GM18505 (cell line): ENCODE results near the gene NDST1.
A peak's percentile ranks its signal among the peaks of the same experiment; 100 is the strongest.

Experiments
- ATAC-seq: cut with Tn5 transposase; IDR thresholded peaks from one replicate; pipeline ENCODE4 v1.9.1; 2021; ENCODE audit not compliant: unreplicated experiment
- POLR2A ChIP-seq: IDR thresholded peaks from 4 replicates; pipeline ENCODE4 v1.6.1; 2011; ENCODE audit warnings: borderline replicate concordance; ENCODE audit not compliant: insufficient read depth, insufficient read length; ENCODE audit errors: extremely low read depth

The NDST1 gene

DNA sequence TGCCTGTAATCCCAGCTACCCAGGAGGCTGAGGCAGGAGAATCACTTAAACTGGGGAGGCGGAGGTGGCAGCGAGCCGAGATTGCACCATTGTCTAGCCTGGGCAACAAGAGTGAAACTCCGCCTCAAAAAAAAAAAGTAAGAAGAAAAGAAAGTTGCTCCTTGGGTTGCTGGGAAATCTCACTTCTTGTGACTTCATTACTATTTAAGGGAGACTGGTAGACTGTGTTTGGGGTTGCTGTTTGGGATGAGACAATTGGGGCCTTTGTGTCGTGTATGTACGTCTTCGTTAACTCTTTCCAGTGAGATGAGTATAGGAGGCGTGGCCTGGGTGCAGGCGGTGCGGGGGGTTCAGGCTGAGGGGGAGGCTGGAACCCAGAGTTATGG, 11.6 kb downstream of the NDST1 start:
- TF ChIP-seq POLR2A, result no peak
- no peak for ATAC-seq

DNA sequence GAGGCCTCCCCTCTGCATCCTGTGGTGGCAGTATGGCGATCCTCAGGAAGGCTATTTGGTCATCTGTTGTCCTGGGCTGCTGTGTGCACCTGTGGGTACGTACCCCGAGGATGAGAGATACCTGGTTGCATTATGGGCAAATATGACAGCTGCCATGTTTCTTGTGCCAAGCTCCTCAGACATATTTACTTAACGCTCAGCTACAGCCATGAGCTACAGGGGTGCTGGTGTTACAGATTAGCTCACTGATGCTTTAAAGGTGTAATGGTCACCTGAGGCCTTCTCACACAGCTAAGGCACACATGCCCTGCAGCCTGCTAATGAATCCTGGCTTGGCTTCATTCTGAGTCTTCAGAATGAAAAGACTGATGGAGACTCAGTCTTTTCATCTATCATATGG, 12.0 kb downstream of the NDST1 start:
- no peak for ATAC-seq
- TF ChIP-seq POLR2A, result no peak

DNA sequence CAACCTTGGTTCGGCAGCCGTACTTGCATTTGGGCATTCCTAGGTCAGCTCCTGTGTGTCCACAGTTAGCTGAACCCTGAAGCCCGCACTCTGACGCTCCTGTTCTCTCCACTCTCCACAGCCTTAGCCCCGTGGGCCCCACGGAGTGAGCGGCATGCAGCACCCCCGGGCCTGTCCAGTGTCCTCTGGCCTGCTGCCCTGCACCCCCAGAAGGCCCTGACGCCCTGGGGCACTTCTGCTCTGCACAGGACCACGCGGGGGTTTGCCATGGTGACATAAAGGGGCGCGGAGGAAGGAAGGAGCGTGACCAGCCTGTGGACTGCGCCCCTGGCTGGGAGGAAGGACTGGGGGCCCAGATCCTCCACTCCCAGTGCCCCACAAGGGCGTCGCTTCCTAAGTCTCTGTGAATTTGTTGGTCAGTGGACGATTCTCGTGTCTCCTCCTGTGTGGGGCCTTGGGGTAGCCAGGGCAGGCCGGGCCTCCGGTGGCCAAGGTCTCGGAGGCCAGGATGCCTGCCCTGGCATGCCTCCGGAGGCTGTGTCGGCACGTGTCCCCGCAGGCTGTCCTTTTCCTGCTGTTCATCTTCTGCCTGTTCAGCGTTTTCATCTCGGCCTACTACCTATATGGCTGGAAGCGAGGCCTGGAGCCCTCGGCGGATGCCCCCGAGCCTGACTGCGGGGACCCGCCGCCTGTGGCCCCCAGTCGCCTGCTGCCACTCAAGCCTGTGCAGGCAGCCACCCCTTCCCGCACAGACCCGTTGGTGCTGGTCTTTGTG, 13.0 kb downstream of the NDST1 start:
- TF ChIP-seq POLR2A, result no peak
- no peak for ATAC-seq

DNA sequence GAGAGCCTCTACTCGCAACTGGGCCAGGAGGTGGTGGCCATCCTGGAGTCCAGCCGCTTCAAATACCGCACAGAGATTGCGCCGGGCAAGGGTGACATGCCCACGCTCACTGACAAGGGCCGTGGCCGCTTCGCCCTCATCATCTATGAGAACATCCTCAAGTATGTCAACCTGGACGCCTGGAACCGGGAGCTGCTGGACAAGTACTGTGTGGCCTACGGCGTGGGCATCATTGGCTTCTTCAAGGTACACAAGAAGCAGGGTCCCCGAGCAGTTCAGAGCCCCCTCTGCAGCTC, 13.5 kb downstream of the NDST1 start:
- TF ChIP-seq POLR2A, result no peak
- ATAC-seq, result no peak

DNA sequence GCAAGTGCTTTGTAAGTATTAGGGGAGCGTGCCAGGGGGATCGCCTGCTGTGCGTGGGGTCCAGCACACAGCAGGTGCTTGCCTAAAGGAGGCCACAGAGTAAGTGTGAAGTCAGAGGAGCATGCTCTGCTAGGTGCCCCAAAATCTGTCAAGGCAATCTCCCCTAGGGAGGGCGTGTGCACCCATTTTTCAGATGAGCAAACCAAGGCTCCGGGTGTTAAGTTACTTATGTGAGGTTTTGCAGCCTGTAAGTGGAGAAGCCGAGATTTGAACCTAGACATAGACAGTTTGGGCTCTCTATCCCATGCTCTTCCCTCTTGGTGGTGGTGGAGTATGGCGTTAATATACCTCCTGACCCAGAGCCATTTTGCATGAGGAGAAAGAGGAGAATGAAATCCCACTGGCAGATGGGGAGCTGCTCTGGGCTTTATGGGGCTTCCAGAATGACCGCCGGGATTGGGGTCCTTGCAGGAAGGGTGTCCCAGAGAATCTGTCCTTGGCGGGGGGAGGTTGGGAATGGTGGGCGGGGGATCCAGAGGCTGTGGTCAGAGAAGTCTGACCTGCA, 14.1 kb downstream of the NDST1 start:
- no peak for ATAC-seq
- TF ChIP-seq POLR2A, result no peak

DNA sequence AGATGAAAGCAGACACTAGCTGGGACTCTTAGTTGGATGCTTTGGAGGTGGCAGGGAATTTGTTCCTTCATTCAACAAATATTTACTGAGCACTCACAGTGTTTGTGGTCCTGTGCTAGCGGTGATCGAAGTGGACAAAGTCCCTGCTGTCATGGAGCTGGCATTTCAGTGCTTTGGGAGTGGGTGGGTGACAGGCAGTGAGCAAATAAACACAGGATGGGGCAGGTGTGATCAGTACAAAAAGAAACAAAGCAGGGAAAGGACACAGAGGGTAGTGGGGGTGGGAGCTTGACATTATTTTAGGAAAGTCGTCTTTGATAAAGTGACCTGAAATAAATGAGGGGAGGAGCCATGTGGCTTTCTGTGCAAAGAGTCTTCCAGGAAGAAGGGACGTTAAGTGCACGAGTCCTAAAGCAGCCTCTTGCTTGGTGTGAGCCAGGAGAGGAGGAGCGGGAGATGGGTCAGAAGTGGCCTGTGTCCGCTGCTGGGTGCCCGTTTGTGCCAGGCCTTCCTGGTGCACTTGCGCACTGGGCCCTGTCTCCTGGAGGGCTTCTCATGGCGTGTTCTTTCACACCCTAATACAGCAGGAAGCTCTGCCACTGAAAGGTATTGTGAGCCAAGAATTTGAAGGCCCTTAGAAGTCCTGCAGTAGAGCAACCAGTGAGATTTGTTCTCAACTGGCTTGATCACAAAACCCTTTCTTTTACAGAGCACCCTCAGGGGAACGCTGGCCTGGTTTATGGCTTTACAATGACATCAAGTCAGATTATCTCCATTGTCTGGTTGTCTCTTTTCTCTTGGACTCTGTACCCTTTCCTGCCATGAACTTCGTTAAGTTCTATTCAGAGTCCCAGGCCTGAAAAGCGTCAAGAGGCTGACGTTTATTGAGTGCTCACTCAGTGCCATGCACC, 14.8 kb downstream of the NDST1 start:
- no peak for TF ChIP-seq POLR2A
- ATAC-seq, result no peak

DNA sequence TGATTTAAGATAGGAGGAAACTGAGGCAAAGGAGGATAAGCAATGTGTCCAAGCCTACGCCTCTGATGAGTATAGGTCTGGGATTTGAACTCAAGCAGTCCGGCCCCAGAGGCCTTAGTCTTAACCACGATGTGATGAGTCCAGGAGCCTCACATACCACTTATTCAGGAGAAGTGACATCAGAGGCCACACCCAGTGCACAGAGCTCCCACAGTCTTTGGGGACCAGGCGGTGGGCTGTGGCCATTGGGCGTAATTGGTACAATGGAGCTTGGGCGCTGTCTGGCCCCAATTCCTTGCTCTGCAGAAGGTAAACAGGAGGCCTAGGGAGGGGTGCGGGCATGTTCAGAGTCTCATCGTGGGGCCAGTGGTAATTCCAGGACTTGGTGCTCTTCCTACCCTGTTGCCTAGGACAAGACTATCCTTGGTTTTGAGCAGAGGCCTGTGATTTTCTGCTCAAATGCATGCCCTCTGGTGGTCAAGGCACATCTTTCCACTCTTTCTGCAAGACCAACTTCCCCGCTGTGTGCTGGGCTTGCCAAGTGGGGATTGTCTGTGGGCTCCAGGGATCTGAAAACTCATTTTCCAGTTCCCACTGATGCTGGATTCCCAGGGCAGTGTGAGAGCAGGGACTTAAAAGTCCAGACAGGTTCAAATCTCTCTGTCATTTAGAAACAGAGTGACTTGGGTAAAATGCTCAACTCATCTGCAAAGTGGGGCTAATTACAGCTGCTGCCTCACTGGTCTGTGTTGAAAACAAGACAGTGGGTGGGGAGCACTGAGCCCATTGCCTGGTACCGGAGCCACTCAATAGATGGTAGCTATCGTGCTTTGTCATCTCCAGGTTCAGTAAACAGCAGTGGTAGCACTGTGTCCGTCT, 15.8 kb downstream of the NDST1 start:
- ATAC-seq, result peak; percentile 50
- TF ChIP-seq POLR2A, result no peak

DNA sequence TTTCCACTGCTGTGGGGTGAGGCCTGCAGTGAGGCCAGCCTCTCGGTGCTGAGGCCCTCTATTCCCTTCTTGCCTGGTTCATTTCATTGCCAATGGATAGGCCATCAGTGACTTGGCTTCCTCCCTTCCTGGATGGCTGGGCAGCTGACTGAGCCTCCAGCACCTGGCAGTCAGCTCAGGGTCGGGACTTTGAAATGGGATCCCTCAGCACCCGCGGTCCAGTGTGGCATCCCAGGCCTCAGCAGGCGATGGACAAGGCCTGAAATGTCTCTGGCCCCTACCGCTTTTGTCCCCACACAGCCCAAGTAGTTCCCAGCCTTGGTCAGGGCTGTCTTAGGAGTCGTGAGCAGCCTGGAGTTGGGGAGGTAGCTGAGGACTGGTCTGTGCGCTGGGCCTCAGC, 17.2 kb downstream of the NDST1 start:
- no peak for TF ChIP-seq POLR2A
- no peak for ATAC-seq

DNA sequence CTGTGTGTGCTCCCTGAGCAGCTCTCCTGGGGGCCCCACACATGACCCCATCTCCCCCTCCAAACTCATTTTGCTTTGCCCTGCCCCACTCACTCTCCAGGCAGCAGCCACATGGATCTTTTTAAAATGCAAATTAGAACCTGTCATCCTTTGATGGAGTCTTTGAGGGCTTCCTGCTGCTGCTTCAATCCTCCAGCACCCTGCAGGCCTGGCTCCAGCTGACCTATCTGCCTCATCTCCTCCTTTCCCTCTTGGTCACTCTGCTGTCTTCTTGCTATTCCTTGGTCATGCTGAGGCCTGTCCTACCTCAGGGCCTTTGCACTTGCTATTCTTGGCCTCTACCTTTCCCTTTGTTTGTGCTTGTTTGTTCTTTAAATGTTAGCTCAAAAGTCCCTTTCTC, 17.9 kb downstream of the NDST1 start:
- TF ChIP-seq POLR2A, result no peak
- no peak for ATAC-seq

DNA sequence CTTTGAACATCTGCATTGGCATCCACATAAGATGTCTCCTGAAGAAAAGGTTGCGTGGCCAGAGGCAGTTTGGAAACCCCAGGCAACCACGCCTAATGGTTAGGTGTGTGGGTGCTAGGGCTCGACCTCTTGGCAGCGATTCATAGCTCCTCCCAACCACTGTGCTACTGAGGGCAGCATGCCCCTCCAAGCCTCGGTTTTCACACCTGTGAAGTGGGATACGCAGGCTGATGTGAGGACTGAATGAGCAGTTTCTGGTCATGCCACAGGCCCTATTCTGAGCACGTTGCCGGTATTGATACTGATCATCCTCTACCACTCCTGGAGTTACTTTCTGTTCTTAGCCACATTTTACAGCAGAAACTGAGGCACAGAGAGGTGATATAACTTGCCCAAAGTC, 19.1 kb downstream of the NDST1 start:
- no peak for ATAC-seq
- no peak for TF ChIP-seq POLR2A

DNA sequence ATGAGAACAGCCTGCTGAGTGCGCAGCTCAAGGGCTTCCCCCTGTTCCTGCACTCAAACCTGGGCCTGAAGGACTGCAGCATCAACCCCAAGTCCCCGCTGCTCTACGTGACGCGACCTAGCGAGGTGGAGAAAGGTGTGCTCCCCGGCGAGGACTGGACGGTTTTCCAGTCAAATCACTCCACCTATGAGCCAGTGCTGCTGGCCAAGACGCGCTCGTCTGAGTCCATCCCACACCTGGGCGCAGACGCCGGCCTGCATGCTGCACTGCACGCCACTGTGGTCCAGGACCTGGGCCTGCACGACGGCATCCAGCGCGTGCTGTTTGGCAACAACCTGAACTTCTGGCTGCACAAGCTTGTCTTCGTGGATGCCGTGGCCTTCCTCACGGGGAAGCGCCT, 19.9 kb downstream of the NDST1 start:
- no peak for ATAC-seq
- TF ChIP-seq POLR2A, result no peak

DNA sequence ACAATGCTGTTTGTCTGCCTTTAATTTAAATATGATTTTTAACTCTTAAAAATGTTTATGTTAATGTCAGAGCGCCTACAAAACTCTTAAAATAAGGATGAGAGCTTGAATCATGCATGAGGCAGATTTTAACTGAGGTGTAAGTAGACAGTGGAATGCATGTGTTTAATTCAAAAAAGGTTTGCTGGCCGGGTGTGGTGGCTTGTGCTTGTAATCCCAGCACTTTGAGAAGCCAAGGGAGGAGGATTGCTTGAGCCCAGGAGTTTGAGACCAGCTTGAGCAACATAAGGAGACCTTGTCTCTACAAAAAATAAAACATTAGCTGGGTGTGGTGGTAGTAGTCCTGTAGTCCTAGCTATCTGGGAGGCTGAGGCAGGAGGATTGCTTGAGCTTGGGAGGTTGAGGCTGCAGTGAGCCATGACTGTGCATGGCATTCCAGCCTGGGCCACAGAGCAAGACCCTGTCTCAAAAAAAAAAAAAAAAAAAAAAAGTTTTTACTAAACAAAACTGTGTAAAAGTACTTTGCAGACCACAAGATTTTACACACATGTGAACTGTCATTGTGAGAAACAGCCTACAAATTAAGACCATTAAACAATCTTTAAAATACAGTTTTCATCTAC, 21.1 kb downstream of the NDST1 start:
- no peak for ATAC-seq
- no peak for TF ChIP-seq POLR2A

DNA sequence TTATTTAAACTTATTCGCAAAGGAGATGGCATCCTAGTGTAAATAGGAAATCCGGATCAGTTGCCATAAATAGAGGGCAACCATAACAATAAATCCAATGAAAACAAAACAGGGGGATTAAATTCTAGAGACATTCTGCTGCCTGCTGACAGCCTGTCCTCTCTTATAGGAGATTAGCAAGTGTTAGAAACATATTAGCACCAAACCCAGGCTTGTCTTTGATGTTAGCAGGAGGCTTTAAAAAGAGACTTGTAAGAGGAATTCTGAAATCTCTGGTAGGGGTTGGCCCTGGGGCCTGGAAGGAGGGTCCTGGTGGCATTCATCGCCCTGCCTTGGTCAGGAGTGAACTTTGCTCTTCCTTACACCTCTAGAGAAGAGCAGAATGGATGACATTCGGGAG, 21.6 kb downstream of the NDST1 start:
- no peak for TF ChIP-seq POLR2A

DNA sequence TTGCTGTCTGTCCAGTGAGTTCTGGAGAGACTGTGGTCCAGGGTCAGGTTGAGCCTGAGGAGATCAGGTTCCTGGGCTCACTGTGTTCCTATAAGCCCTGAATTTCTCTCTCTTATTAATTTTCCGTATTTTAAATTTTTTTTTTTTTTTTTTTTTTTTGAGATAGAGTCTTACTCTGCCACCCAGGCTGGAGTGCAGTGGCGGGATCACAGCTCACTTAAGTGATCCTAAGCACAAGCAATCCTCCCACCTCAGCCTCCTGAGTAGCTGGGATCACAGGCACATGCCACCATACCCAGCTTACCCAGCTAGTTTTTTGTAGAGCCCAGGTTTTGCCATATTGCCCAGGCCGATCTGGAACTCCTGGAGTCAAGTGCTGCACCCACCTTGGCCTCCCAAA, 22.5 kb downstream of the NDST1 start:
- TF ChIP-seq POLR2A, result no peak
- ATAC-seq, result no peak

More for the DNA sequence above, 21.6 kb downstream of the NDST1 start:
- ATAC-seq, result no peak
